WTC11 (cell line): ENCODE data around the gene FAF1. TPM values are rescaled to one million over a fixed set of nuclear protein-coding genes. Genes with fewer than 3 reads are reported as not detected.

Source experiments
- ATAC-seq: fragments of 200-7000 bp; cut with Tn5 transposase; 2 replicates; pipeline ENCODE4 v1.10.0; 2021; ENCODE audit warnings: mild to moderate bottlenecking, moderate library complexity
- CTCF ChIA-PET: fragments of 300-600 bp; sonication (Branson Sonifier 250); formaldehyde crosslinking; loops from one replicate; lab custom pipeline; 2021; ENCODE audit warnings: antibody characterized with exemption; lab: Charles Lee
- POLR2A ChIA-PET: fragments of 350-600 bp; sonication (Branson Sonifier 250); formaldehyde crosslinking; loops from one replicate; lab custom pipeline; 2021; ENCODE audit warnings: antibody characterized with exemption; lab: Charles Lee
- DNase-seq: peaks from one replicate; pipeline ENCODE4 v3.0.0; 2021; ENCODE audit warnings: low spot score
- H3K27ac Mint-ChIP-seq: 2 replicates; pipeline ENCODE4 v1.8.0; 2021; ENCODE audit warnings: mixed read lengths
- H3K27me3 Mint-ChIP-seq: 2 replicates; pipeline ENCODE4 v1.8.0; 2021; ENCODE audit warnings: low read depth, mild to moderate bottlenecking, moderate library complexity, mixed read lengths
- H3K36me3 Mint-ChIP-seq: 2 replicates; pipeline ENCODE4 v1.8.0; 2021; ENCODE audit warnings: mixed read lengths
- H3K4me1 Mint-ChIP-seq: 2 replicates; pipeline ENCODE4 v1.8.0; 2022; ENCODE audit warnings: mixed read lengths
- H3K4me3 Mint-ChIP-seq: 2 replicates; pipeline ENCODE4 v1.8.0; 2021; ENCODE audit warnings: mild to moderate bottlenecking, moderate library complexity, mixed read lengths
- H3K9me3 Mint-ChIP-seq: 2 replicates; pipeline ENCODE4 v1.8.0; 2021; ENCODE audit warnings: mixed read lengths
- ARID4B ChIP-seq: sonication (generic); formaldehyde crosslinking; IDR thresholded peaks from 2 replicates; pipeline ENCODE4 v1.8.0; 2023; ENCODE audit warnings: missing genetic modification reagents, mild to moderate bottlenecking, borderline replicate concordance
- CREB1 ChIP-seq: sonication (generic); formaldehyde crosslinking; IDR thresholded peaks from 2 replicates; pipeline ENCODE4 v1.8.0; 2023; ENCODE audit warnings: mild to moderate bottlenecking, missing genetic modification reagents
- ESRRA ChIP-seq: sonication (generic); formaldehyde crosslinking; IDR thresholded peaks from 2 replicates; pipeline ENCODE4 v1.8.1; 2022; ENCODE audit warnings: mild to moderate bottlenecking, missing genetic modification reagents, borderline replicate concordance
- FOXJ3 ChIP-seq: sonication (generic); formaldehyde crosslinking; IDR thresholded peaks from 2 replicates; pipeline ENCODE4 v1.9.0; 2021; ENCODE audit warnings: missing genetic modification reagents, mild to moderate bottlenecking, borderline replicate concordance
- FOXK1 ChIP-seq: sonication (generic); formaldehyde crosslinking; IDR thresholded peaks from 2 replicates; pipeline ENCODE4 v1.8.0; 2022; ENCODE audit warnings: mild to moderate bottlenecking, moderate library complexity, missing genetic modification reagents
- GTF2I ChIP-seq: fragments of 250-450 bp; sonication (Bioruptor Pico); conservative IDR thresholded peaks from 2 replicates; pipeline ENCODE4 v1.4.0; 2021; ENCODE audit warnings: mild to moderate bottlenecking
- HMGA2 ChIP-seq: fragments of 250-450 bp; sonication (Bioruptor Pico); IDR thresholded peaks from 2 replicates; pipeline ENCODE4 v1.4.0; 2021; ENCODE audit warnings: mild to moderate bottlenecking, moderate library complexity
- SMAD3 ChIP-seq: sonication (generic); formaldehyde crosslinking; IDR thresholded peaks from 2 replicates; pipeline ENCODE4 v1.8.0; 2022; ENCODE audit warnings: missing genetic modification reagents, mild to moderate bottlenecking, borderline replicate concordance
- SOX15 ChIP-seq: fragments of 250-450 bp; sonication (Bioruptor Pico); IDR thresholded peaks from 2 replicates; pipeline ENCODE4 v1.9.0; 2021; ENCODE audit warnings: mild to moderate bottlenecking
- ZBTB21 ChIP-seq: sonication (generic); formaldehyde crosslinking; IDR thresholded peaks from 2 replicates; pipeline ENCODE4 v1.8.1; 2023; ENCODE audit warnings: mild to moderate bottlenecking, missing genetic modification reagents, borderline replicate concordance
- ZNF219 ChIP-seq: sonication (generic); formaldehyde crosslinking; IDR thresholded peaks from 2 replicates; pipeline ENCODE4 v1.8.0; 2023; ENCODE audit warnings: missing genetic modification reagents, mild to moderate bottlenecking, borderline replicate concordance
- ZNF317 ChIP-seq: sonication (generic); formaldehyde crosslinking; IDR thresholded peaks from 2 replicates; pipeline ENCODE4 v1.8.1; 2023; ENCODE audit warnings: low read depth, mild to moderate bottlenecking, moderate library complexity, missing genetic modification reagents, borderline replicate concordance
- ZNF423 ChIP-seq: fragments of 250-450 bp; sonication (Bioruptor Pico); IDR thresholded peaks from 2 replicates; pipeline ENCODE4 v2.1.2; 2022; ENCODE audit warnings: mild to moderate bottlenecking, moderate library complexity
- ZNF671 ChIP-seq: fragments of 250-450 bp; sonication (Bioruptor Pico); IDR thresholded peaks from 2 replicates; pipeline ENCODE4 v1.8.0; 2021; ENCODE audit warnings: mild to moderate bottlenecking
- total RNA-seq: library from RNA; stranded (reverse); gene quantifications from 3 replicates; pipeline ENCODE4 v1.2.3, GENCODE V29; 2021
- TF ChIP-seq, protein P1 (sequence below): sonication (generic); formaldehyde crosslinking; IDR thresholded peaks from 2 replicates; pipeline ENCODE4 v1.8.1; 2022; ENCODE audit warnings: mild to moderate bottlenecking, missing genetic modification reagents, moderate library complexity, borderline replicate concordance
- TF ChIP-seq, protein P2 (sequence below): sonication (generic); formaldehyde crosslinking; IDR thresholded peaks from 2 replicates; pipeline ENCODE4 v1.8.1; 2023; ENCODE audit warnings: mild to moderate bottlenecking, moderate library complexity, missing genetic modification reagents
- TF ChIP-seq, protein P3 (sequence below): sonication (generic); formaldehyde crosslinking; IDR thresholded peaks from 2 replicates; pipeline ENCODE4 v1.8.1; 2022; ENCODE audit warnings: low read depth, missing genetic modification reagents, borderline replicate concordance

Gene FAF1
- total RNA-seq, 1 experiment from 2014 or later = 53.5 TPM

- CTCF ChIA-PET = no interaction called here
- TF ChIP-seq CREB1 (no peak), GTF2I (CRISPR knock-in tag) (no peak), ZNF423 (no peak), ZNF219 (CRISPR knock-in tag) (no peak), FOXK1 (CRISPR knock-in tag) (no peak), SOX15 (CRISPR knock-in tag) (no peak)
- TF ChIP-seq, protein P1, sequence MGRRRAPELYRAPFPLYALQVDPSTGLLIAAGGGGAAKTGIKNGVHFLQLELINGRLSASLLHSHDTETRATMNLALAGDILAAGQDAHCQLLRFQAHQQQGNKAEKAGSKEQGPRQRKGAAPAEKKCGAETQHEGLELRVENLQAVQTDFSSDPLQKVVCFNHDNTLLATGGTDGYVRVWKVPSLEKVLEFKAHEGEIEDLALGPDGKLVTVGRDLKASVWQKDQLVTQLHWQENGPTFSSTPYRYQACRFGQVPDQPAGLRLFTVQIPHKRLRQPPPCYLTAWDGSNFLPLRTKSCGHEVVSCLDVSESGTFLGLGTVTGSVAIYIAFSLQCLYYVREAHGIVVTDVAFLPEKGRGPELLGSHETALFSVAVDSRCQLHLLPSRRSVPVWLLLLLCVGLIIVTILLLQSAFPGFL (CRISPR knock-in tag) = no peak
- POLR2A ChIA-PET = no interaction called here
- DNase-seq (no peak), ATAC-seq (no peak)
- H3K27me3 Mint-ChIP-seq = no peaks in the 10 kb centered on the region
- no peaks in the 10 kb centered on the region for H3K9me3 Mint-ChIP-seq
- H3K4me3 Mint-ChIP-seq = no peak overlapping the region
- no peaks in the 10 kb centered on the region for H3K4me1 Mint-ChIP-seq
- no peak overlapping the region for H3K27ac Mint-ChIP-seq
- H3K36me3 Mint-ChIP-seq = no peaks in the 10 kb centered on the region
Observed at GRCh38 chr1:50923564-50923963, 36.5 kb downstream of the FAF1 start.

DNA sequence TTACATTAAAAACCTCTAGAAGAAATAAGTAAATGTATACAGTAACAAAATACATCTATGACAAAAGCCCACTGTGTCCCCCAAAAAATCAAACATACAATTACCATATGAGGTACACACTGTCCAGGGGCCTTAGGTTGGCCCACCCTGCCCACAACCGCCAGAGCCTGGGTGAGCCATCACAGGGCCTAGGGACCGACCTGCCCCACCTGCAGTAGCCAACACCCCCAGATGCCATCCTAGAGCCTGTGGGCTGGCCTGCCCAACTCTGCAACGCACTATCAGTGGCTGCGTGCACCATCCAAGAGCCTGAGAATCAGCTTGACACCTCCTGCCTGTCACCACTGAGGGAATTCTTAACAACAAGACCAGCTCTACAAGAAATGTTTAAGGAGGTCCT is 39.0 kb downstream of the FAF1 start:
- Mint-ChIP-seq H3K4me3 (no peak overlapping the region), H3K27ac (peak overlapping the region; percentile 61)
- ChIA-PET POLR2A (no interaction called here), CTCF (interaction anchor here (1.0 kb wide), 1 partner anchor 8 kb away, joined by 3 read pairs; no protein-coding TSS in a partner anchor)
- DNase-seq = no peak
- TF ChIP-seq ARID4B = no peak
- no peak for TF ChIP-seq SMAD3 (CRISPR knock-in tag)
- no peak for TF ChIP-seq ZBTB21 (CRISPR knock-in tag)
- TF ChIP-seq ZNF317 (CRISPR knock-in tag) = no peak
- TF ChIP-seq ZNF671 (CRISPR knock-in tag) = no peak
- no peak for TF ChIP-seq ESRRA (CRISPR knock-in tag)
- TF ChIP-seq, protein P2, sequence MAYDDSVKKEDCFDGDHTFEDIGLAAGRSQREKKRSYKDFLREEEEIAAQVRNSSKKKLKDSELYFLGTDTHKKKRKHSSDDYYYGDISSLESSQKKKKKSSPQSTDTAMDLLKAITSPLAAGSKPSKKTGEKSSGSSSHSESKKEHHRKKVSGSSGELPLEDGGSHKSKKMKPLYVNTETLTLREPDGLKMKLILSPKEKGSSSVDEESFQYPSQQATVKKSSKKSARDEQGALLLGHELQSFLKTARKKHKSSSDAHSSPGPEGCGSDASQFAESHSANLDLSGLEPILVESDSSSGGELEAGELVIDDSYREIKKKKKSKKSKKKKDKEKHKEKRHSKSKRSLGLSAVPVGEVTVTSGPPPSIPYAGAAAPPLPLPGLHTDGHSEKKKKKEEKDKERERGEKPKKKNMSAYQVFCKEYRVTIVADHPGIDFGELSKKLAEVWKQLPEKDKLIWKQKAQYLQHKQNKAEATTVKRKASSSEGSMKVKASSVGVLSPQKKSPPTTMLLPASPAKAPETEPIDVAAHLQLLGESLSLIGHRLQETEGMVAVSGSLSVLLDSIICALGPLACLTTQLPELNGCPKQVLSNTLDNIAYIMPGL (CRISPR knock-in tag) = no peak
- no peak for TF ChIP-seq HMGA2 (CRISPR knock-in tag)
- TF ChIP-seq FOXJ3 (CRISPR knock-in tag) = no peak
- TF ChIP-seq, protein P3, sequence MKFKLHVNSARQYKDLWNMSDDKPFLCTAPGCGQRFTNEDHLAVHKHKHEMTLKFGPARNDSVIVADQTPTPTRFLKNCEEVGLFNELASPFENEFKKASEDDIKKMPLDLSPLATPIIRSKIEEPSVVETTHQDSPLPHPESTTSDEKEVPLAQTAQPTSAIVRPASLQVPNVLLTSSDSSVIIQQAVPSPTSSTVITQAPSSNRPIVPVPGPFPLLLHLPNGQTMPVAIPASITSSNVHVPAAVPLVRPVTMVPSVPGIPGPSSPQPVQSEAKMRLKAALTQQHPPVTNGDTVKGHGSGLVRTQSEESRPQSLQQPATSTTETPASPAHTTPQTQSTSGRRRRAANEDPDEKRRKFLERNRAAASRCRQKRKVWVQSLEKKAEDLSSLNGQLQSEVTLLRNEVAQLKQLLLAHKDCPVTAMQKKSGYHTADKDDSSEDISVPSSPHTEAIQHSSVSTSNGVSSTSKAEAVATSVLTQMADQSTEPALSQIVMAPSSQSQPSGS (CRISPR knock-in tag) = no peak
- TF ChIP-seq, all 79 proteins: peak for 0
- no peaks in the 10 kb centered on the region for H3K9me3 Mint-ChIP-seq
- ATAC-seq = no peak
- H3K36me3 Mint-ChIP-seq = no peaks in the 10 kb centered on the region
- H3K4me1 Mint-ChIP-seq = no peaks in the 10 kb centered on the region
- H3K27me3 Mint-ChIP-seq = no peaks in the 10 kb centered on the region
